RPMI7951 (cell line): ENCODE results near the gene DEFB114. TPM values are rescaled to one million over a fixed set of nuclear protein-coding genes. Genes with fewer than 3 reads are reported as not detected.
"Not testable (repeated sequence)": the region's sequence is repeated elsewhere in the genome, so short reads cannot be mapped to it uniquely, and the experiment has no call there.

Experiments
- DNase-seq: peaks from one replicate; pipeline ENCODE4 v3.0.0-alpha.2; 2012; ENCODE audit warnings: low read depth
- total RNA-seq: library from RNA; depleted of rRNA; stranded (reverse); fragments of >200 nt; shearing (Covaris generic); gene quantifications from 2 replicates; pipeline ENCODE4 v1.2.3, GENCODE V29; 2014; rRNA removed

Gene DEFB114
- total RNA-seq, result not detected in 2 replicates

- DNase-seq, result no peak
Observed at GRCh38 chr6:49964064-49964463, at the start of gene DEFB114. TSS of gene DEFB114 (minus strand) at chr6:49964164. CDS start at chr6:49964105, 59 bp downstream.

- peak; percentile 14 for DNase-seq
Observed at GRCh38 chr6:50007819-50008218, 43.9 kb upstream of the DEFB114 start.

- DNase-seq, result no peak
Observed at GRCh38 chr6:50003139-50003538, 39.2 kb upstream of the DEFB114 start.

GRCh38 chr6:49995278-49995677, 31.3 kb upstream of the DEFB114 start:
- DNase-seq, result no peak

GRCh38 chr6:49988900-49989299, 24.9 kb upstream of the DEFB114 start:
- DNase-seq, result no peak

GRCh38 chr6:49987749-49988148, 23.8 kb upstream of the DEFB114 start:
- no peak for DNase-seq

- no peak for DNase-seq
Observed at GRCh38 chr6:49986551-49986950, 22.6 kb upstream of the DEFB114 start.

GRCh38 chr6:49982046-49982445, 18.1 kb upstream of the DEFB114 start:
- no peak for DNase-seq

- peak; percentile 3 for DNase-seq
Observed at GRCh38 chr6:49980898-49981297, 16.9 kb upstream of the DEFB114 start.

GRCh38 chr6:49979584-49979983, 15.6 kb upstream of the DEFB114 start:
- no peak for DNase-seq

- no peak for DNase-seq
Observed at GRCh38 chr6:49978332-49979226, 14.6 kb upstream of the DEFB114 start.

- no peak for DNase-seq
Observed at GRCh38 chr6:49969605-49970004, 5.6 kb upstream of the DEFB114 start, which contains the start of gene DEFB113. TSS of gene DEFB113 (minus strand) at chr6:49969625. CDS start at chr6:49969625, 0 bp downstream.

- no peak for DNase-seq
Observed at GRCh38 chr6:49966823-49967222, 2.9 kb upstream of the DEFB114 start.

GRCh38 chr6:49966334-49966733, 2.4 kb upstream of the DEFB114 start:
- no peak for DNase-seq

- no peak for DNase-seq
Observed at GRCh38 chr6:49958180-49958579, 5.8 kb downstream of the DEFB114 start.

GRCh38 chr6:49955847-49956246, 8.1 kb downstream of the DEFB114 start:
- no peak for DNase-seq

GRCh38 chr6:49951926-49952325, 12.0 kb downstream of the DEFB114 start:
- no peak for DNase-seq

- DNase-seq, result no peak
Observed at GRCh38 chr6:49950415-49950751, 13.6 kb downstream of the DEFB114 start.

GRCh38 chr6:49949062-49949461, 14.9 kb downstream of the DEFB114 start:
- peak; percentile 0 for DNase-seq

- DNase-seq, result no peak
Observed at GRCh38 chr6:49946835-49947234, 17.1 kb downstream of the DEFB114 start.

- not testable (repeated sequence) for DNase-seq
Observed at GRCh38 chr6:49944068-49944467, 19.9 kb downstream of the DEFB114 start.

- DNase-seq, result no peak
Observed at GRCh38 chr6:49939993-49940498, 23.9 kb downstream of the DEFB114 start.

GRCh38 chr6:49937811-49938210, 26.2 kb downstream of the DEFB114 start:
- DNase-seq, result no peak
